Measurements from ENCODE around the gene KCNE4.

Gene KCNE4, protein sequence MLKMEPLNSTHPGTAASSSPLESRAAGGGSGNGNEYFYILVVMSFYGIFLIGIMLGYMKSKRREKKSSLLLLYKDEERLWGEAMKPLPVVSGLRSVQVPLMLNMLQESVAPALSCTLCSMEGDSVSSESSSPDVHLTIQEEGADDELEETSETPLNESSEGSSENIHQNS

DNA sequence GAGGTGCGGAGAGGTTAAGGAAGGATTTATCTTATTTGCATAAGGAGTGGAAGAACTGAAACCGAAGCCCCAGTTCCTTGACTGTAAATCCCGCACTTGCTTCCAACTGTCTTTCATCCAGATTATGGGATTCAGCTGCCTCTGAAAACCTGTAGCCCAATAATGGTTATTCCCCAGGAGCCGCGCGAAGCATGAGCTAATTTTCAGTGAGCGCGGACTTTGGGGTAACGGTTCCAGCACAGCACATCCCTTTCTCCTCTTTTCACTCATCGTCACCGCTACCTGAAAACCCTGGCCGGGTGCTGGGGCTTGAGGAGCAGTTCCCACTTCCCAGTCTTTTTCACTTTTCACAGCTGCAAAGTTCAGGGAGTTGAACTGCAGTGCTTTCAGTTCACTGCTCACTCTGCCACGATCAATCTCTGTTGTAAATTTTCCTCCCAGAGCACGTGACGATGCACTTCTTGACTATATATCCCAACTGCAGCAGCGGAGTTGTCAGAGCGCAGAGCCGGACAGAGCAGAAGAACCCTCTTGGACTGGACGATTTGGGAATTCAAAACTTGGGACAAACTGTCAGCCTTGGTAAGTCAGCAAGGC, at the start of gene KCNE4:
Gene KCNE4 (plus strand): TSS at position 498 of the 597 bp plus-strand sequence. CDS start 641 bp downstream, outside the sequence.
- in situ Hi-C loops (cut with HindIII; ENCODE audit: low sequenced_read_pairs): no loop called here

DNA sequence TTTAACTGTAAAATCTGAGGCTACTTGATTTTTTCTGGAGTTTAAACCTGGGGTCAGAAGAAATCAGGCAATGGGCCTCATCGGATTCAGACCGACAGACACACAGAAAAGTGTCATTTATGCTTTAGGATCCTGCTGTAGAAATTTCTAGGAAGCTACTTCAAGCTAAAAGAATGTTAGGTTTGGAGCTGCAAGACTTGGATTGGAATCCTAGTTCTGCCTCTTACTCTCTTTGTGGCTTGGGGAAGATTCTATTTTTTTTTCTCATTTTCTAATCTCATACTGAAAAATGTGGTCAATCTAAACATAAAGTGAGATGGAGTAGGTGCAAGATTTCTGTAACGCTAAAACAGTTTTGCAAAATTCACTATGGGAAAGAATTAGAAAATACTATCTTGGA, 48.8 kb upstream of the KCNE4 start:
- in situ Hi-C loops (cut with HindIII; ENCODE audit: low sequenced_read_pairs): no loop called here

DNA sequence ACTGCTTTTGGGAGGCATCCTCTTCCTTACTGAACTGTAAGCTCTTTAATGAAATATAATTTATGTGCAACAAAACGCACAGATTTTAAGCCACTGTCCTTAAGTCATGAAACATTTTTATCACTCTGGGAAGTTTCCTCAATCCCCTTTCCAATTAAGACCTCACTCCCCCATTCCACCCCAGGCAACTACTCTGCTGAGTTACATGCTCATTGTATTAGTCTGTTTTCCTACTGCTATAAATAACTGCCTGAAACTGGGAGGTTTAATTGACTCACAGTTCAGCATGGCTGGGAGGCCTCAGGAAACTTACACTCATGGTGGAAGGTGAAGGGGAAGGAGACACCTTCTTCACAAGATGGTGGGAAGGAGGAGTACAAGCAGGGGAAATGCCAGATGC, 46.5 kb upstream of the KCNE4 start:
- in situ Hi-C loops (cut with HindIII; ENCODE audit: low sequenced_read_pairs): no loop called here

DNA sequence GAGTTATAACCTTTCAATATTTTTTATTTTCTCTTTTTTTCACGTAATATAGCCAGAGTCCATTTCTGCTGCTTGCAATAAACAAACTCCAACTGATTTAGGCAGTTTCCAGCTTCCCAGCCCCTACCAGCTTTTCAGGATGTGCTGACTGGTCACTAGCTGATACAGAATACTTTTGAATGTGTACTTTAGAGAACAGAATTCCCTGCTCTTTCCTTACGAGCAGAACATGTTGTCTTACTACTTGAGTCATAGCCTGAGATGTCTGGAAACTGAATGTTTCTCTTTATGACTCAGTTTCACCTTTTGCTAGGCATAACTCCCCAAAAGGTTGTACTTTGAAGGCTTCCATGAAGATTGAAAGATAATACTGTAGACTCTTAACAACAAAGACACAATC, 44.5 kb upstream of the KCNE4 start:
- in situ Hi-C loops (cut with HindIII; ENCODE audit: low sequenced_read_pairs): no loop called here

DNA sequence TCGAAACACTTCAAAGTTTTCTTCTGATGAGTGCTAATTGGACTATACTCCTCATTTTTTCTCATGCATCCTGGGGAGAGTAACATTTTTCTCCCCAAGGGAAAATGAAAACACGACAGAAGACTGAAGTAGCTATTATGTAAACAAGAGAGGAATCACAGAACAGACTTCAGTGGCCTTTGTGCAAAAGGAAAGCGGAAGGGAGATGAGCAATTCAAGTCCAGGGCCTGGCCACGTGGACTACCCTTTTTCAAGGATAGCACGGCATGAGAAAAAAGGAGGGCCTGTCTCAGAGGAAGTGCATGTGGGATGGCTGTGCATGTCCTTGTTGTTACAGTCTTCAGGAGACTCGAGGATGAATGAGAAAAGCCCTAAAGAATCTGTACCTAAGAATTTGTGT, 43.8 kb upstream of the KCNE4 start:
- in situ Hi-C loops (cut with HindIII; ENCODE audit: low sequenced_read_pairs): no loop called here

DNA sequence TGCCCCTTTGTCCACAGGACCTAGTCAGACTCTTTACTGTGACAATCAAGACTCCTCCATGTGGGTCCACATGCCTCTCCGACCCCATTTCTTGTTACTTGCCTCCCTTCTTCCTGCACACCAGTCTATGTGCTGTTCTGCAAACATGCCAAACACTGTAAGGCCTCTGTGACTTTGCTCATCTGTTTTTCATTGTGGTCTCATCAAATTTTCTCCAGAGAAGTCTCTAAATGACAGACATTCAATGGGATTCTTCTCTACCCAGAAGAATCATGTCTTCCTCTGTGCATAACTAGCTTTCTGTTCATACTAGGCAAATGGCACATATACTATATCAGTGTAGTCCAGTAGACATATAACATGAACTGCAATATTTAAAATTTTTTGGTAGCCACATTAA, 43.0 kb upstream of the KCNE4 start:
- in situ Hi-C loops (cut with HindIII; ENCODE audit: low sequenced_read_pairs): no loop called here

DNA sequence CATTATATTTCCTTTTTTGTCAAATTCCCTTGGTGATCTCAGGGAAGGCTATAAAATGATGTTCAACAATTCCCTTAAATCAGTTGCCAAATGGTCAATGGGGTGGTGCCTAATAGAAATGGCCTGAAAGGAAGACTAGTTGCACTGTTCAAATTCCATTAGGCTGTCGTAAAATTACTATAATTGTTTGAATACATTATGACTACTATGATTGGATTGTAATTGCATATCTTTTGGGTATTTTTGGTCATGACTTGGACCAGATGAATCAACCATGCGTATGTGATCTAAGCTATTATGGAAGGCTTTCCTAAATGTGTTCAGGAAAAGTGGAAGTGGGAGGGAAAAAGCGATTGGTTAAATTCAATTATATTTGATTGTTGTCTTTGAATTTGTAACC, 41.3 kb upstream of the KCNE4 start:
- in situ Hi-C loops (cut with HindIII; ENCODE audit: low sequenced_read_pairs): no loop called here

DNA sequence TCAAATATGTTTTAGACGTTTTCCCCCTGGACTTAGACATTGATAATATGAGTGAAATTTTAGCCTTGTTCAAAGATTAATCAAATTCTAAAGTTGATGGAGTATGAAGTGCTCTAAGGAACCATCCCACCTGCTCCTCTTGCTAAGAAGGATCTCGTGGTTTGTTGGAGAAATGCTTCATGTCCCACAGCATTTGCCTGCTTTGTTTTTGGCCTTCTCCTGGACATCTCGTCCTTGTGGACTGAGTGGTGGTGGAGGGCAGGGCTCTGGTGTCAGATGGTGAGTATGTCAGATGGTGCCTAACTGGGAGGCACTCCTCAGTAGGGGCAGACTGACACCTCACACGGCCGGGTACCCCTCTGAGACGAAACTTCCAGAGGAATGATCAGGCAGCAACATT, 39.7 kb upstream of the KCNE4 start:
- in situ Hi-C loops (cut with HindIII; ENCODE audit: low sequenced_read_pairs): no loop called here

DNA sequence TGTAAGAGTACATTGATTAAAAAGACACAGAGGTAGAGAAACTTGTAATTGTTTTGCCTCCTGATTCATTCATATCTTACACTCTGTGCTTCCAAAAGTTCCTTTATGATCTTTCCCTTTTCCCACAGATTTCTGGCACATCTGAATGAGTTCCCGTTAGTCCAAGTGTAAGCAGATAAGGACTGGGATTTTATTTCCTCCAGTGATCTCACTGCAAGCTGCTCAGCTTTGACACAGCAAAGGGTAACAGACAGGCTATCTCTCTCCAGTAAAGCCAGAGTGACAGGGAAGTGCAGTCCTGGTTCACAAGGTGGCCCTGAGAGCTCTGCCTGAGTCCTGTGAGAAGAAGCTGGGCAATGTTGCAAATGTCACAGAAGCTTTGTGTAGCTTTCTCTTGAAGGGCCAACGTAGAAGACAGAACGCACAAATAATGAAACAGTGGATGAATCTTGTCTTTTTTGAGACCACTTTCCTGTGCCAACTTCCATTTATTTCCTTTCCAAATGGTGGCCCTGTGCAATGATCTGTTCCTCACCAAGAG, 32.5 kb upstream of the KCNE4 start:
- in situ Hi-C loops (cut with HindIII; ENCODE audit: low sequenced_read_pairs): no loop called here

DNA sequence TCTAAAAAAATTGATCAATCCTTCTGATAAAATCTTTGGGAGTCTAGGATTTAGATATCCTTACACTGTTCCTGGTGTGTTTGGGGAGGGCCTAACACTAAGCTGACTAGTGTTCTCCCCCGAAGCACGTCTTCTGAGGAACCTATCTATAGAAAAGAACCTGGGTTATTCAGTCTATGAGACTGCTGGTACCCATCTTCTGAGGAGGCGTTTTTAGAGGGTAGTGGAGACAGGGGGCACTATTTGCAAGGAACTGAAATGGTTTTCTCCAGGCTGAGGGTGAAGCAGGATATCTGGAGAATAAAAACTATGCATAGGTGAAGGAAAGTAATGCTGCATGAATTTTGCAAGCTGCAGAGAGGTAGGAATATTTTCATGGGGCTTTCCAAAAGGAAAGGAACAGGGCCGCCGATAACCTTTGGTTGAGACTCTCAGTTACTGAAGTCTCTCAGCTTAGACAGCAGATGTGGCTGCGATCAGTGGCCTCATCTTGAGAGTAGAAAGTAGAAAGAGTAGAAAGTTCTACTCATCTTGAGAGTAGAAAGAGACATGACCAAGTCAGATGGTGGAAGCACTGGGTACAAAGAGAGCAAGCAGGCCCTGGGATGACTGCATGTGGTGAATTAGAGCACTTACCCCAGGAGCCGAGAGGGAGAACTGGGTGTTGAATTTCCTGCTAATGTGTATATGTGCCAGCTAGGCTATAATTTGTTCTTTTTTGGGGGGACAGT, 31.8 kb upstream of the KCNE4 start:
- in situ Hi-C loops (cut with HindIII; ENCODE audit: low sequenced_read_pairs): loop anchor here (10.0 kb wide), 1 partner anchor 45 kb away; no protein-coding TSS in a partner anchor

DNA sequence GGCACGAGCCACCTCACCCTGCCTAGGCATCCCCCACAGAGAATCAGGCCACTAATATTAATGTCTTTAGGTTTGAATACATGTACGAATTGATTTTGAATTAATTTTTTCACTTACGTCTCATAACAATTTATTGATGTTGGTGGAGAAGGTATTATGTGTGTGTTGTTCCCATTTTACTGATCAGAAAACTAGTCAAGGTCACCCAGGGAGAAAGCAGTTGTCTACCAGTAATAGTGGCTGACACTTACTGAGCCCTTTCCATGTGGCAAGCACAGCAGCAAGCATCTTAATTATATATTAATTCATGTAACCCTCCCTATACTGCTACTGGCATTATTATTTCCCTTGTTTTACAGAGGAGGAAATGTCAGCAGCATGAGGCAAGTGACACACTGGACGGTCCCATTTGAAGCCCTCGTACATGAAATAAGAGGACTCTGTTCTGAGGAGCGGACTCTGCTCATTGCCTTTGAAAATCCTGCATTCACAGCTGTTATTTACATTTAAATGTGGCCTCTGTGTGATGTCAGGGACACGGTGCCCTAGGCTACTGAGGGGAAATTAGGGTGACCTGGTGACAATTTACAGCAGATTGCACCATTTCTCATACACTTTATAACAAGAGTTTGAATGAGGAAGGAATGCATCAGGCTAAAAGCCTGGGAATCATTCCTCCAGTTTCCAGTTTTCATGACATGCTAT, 30.9 kb upstream of the KCNE4 start:
- in situ Hi-C loops (cut with HindIII; ENCODE audit: low sequenced_read_pairs): loop anchor here (10.0 kb wide), 1 partner anchor 46 kb away; no protein-coding TSS in a partner anchor

DNA sequence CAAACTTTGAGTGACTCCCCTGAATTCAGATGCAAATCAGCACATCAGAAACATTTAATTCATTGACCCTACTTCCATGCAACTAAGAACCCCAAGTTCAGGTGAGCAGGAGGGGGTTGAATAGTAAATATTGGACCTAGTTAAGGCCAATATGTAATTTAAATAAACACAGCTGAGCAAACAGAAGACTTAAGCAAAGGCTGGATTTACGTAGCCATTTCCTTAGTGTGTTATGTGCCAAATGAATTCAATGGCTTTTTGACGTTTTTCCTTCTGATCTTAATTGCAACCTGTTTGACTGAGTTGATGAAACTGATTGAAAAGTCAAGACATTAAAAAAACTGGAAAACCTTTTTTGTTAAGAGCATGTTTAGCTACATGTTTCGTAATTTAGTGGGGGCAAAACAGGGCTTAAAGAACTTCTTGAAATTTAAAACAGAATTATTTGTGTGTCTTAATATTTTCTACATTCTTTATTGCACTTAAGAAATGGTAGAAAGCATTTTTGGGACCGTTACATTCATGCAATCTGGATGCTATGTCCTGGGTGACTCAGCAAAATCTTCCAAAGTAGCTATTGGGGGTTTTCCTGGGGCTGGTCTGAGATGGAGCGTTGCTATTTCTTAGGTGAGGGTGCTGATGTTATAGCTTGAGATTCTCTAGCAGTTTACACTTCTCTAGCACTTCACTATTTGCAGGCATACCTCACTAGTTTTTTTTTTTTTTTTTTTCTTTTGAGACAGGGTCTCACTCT, 25.5 kb upstream of the KCNE4 start:
- in situ Hi-C loops (cut with HindIII; ENCODE audit: low sequenced_read_pairs): loop anchor here (10.0 kb wide), 1 partner anchor 52 kb away; no protein-coding TSS in a partner anchor

DNA sequence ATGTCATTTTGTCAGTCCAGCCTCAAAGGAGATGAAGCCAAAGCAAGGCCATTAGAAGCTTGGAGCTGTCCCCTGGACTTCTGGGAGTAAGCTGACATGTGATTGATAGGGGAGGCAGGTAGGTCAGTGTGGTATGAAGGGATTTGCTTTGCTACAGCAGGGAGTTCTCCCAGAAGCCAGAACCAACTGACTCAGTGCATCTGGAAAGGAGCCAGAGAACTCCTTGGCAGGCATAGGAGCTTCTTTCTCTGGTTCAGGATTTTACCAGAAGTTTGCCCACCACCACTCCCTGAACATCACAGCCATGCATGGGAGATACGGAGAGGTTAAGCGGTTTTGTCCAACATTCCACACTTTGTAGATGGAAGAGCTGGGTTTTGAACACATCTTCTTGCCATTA, 24.5 kb upstream of the KCNE4 start:
- in situ Hi-C loops (cut with HindIII; ENCODE audit: low sequenced_read_pairs): loop anchor here (10.0 kb wide), 1 partner anchor 53 kb away; no protein-coding TSS in a partner anchor

DNA sequence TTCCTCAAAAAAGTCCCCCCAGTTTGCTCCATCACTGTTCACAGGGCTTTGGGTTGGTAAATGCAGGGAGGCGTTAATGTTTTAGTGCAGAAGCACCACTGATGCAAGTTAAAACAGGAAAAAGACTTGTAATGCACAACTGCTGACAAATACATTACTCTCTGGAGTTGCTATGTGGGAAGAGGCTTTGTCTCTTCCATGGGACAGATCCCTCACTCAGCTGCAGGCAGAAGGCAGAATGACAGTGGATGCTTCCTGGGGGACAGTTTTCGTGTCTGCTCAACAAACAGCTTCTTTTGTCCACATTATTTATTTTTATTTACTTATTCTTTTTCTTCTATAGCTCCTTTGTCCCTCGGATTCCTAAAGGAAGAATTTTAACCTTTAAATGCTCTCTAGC, 22.7 kb upstream of the KCNE4 start:
- in situ Hi-C loops (cut with HindIII; ENCODE audit: low sequenced_read_pairs): loop anchor here (10.0 kb wide), 1 partner anchor 54 kb away; no protein-coding TSS in a partner anchor

DNA sequence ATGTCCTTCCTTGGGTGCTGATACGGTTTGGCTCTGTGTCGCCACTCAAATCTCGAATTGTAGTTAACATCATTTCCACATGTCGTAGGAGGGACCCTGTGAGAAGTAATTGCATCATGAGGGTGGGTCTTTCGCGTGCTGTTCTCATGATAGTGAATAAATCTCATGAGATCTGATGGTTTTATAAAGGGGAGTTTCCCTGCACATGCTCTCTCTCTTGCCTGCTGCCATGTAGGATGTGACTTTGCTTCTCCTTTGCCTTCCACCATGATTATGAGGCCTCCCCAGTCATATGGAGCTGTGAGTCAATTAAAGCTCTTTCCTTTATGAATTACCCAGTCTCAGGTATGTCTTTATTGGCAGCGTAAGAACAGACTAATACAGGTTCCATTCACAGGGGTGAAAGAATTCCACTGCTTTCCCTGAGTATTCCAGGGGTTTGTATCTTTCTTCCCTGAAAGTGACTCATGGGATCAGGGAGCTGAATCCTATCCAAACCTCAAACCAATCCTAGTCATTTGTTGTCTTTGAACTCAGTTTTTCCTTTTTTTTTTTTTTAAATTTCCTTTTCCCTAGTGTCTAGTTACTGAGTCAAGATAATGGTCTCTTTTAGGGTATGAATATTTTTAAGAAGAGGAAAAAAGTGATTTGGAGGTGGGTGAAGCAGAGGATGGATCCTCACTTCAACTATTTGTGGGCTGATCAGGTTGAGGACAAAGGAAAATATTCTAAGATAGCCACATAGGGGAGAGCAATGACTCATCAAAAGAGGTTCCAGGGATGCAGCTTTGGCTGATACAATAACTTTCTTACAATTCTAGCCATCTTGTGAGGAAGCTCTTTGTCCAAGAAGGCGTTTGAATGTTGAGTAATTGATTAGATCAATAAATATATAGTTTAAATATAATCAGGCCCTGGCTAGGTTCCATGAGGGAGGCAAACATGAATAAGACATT, 19.5 kb upstream of the KCNE4 start:
- in situ Hi-C loops (cut with HindIII; ENCODE audit: low sequenced_read_pairs): no loop called here

DNA sequence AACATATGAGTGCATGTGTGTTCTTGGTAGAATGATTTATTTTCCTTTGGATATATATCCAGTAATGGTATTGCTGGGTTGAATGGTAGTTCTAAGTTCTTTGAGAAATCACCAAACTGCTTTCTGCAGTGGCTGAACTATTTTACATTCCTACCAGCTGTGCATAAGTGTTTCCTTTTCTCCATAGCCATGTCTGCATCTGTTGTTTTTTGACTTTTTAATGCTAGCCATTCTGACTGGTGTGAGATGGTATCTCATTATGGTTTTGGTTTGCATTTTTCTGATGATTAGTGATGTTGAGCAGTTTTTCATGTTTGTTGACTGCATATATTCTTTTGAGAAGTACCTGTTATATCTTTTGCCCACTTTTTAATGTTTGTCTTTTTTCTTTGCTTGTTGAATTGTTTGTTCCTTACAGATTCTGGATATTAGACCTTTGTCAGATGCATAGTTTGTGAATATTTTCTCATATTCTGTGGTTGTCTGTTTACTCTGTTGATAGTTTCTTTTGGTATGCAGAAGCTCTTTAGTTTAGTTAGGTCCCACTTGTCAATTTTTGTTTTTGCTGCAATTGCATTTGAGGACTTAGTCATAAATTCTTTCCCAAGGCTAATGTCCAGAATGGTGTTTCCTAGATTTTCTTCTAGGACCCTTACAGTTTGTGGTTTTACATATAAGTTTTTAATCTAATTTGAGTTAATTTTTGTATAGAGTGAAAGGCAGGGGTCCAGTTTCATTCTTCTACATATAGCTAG, 17.6 kb upstream of the KCNE4 start:
- in situ Hi-C loops (cut with HindIII; ENCODE audit: low sequenced_read_pairs): no loop called here

DNA sequence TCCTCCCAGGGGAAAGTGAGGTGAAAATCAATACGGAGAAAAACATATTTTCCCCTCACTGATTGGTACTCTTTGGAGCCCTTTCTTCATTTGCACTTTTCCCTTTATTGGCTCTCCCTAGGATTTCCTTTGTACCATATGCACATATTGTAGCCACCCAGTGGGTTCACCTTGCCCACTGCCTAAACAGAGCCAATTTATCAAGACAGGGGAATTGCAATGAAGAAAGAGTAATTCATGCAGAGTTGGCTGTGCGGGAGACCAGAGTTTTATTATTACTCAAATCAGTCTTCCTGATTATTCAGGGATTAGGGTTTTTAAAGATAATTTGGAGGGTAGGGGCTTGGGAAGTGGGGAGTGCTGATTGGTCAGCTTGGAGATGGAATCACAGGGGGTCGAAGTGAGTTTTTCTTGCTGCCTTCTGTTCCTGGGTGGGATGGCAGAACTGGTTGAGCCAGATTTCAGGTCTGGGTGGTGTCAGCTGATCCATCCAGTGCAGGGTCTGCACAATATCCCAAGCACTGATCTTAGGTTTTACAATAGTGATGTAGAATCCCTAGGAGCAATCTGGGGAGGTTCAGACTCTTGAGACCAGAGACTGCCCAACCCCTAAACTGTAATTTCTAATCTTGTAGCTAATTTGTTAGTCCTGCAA, 15.1 kb upstream of the KCNE4 start:
- in situ Hi-C loops (cut with HindIII; ENCODE audit: low sequenced_read_pairs): no loop called here

DNA sequence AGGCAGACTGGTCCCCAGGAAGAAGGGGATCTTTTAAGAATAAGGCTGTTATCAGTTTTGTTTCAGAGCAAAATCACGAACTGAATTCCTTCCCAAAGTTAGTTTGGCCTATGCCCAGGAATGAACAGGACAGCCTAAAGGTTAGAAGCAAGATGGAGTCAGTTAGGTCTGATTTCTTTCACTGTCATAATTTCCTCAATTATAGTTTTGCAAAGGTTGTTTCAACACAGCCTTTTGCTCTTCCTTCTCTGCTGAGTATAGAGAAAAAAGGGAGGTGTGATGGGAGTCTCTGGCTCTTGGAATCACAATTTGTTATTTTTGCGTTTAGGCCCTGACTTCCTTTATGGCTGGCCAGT, 14.6 kb upstream of the KCNE4 start:
- in situ Hi-C loops (cut with HindIII; ENCODE audit: low sequenced_read_pairs): no loop called here

All from DLD1 (cell line).